CD4-positive, alpha-beta T cell (primary cell): ENCODE results near the gene ARHGAP10. TPM values are rescaled to one million over a fixed set of nuclear protein-coding genes. Genes with fewer than 3 reads are reported as not detected.
A peak's percentile ranks its signal among the peaks of the same experiment; 100 is the strongest.

Experiments used
- ATAC-seq: fragments of 200-7000 bp; cut with Tn5 transposase; one replicate; pipeline ENCODE4 v1.10.0; 2022; ENCODE audit warnings: mild to moderate bottlenecking; ENCODE audit not compliant: poor library complexity
- CTCF ChIA-PET: fragments of 350-600 bp; sonication (Branson Sonifier 250); formaldehyde crosslinking; loops from one replicate; lab custom pipeline; 2021; ENCODE audit warnings: antibody characterized with exemption, inconsistent platforms; lab: Charles Lee
- POLR2A ChIA-PET: fragments of 350-600 bp; sonication (Branson Sonifier 250); formaldehyde crosslinking; loops from one replicate; lab custom pipeline; 2021; ENCODE audit warnings: antibody characterized with exemption, inconsistent platforms; lab: Charles Lee
- DNase-seq, 14 experiments: peaks; one replicate each; pipeline ENCODE4 v3.0.0-alpha.2; 2013 to 2020; ENCODE audit warnings: mixed read lengths in 2 of 14
- H3K27ac ChIP-seq, 2 donors: one replicate each; pipeline versions ENCODE4 v1.5.1 to v1.7.0; 2013; ENCODE audit warnings: low read length in 2 of 2, low read depth in 1 of 2, mild to moderate bottlenecking in 1 of 2
- H3K27me3 ChIP-seq, 2 experiments: 1 replicate in 1 of 2; 2 replicates in 1 of 2; pipeline versions ENCODE4 v1.6.1 to v1.7.0; 2013; ENCODE audit warnings: low read length in 2 of 2, control low read depth in 1 of 2, mild to moderate bottlenecking in 1 of 2, moderate library complexity in 1 of 2; ENCODE audit not compliant: insufficient read depth in 2 of 2, control insufficient read depth in 1 of 2
- H3K36me3 ChIP-seq: one replicate; pipeline ENCODE4 v1.6.1; 2013; ENCODE audit warnings: low read length, control low read depth; ENCODE audit not compliant: insufficient read depth
- H3K4me1 ChIP-seq: one replicate; pipeline ENCODE4 v1.6.1; 2013; ENCODE audit warnings: low read length, control low read depth; ENCODE audit not compliant: insufficient read depth
- H3K4me3 ChIP-seq: one replicate; pipeline ENCODE4 v1.5.1; 2013; ENCODE audit warnings: mild to moderate bottlenecking, low read length, moderate library complexity
- H3K9me3 ChIP-seq, 2 experiments: 1 replicate in 1 of 2; 2 replicates in 1 of 2; pipeline versions ENCODE4 v1.6.1 to v1.7.0; 2013; ENCODE audit warnings: low read length in 2 of 2, mild to moderate bottlenecking in 2 of 2, control low read depth in 1 of 2, moderate library complexity in 1 of 2; ENCODE audit not compliant: control insufficient read depth in 1 of 2, insufficient read depth in 1 of 2
- H3K27ac Mint-ChIP-seq: one replicate; pipeline ENCODE4 v1.8.0; 2020; ENCODE audit warnings: mixed read lengths
- H3K27me3 Mint-ChIP-seq: one replicate; pipeline ENCODE4 v1.8.0; 2021; ENCODE audit warnings: mixed read lengths
- H3K36me3 Mint-ChIP-seq: one replicate; pipeline ENCODE4 v1.8.0; 2021; ENCODE audit warnings: low read depth, mixed read lengths
- H3K4me1 Mint-ChIP-seq: one replicate; pipeline ENCODE4 v1.8.0; 2021; ENCODE audit warnings: low read depth, mixed read lengths
- H3K4me3 Mint-ChIP-seq: one replicate; pipeline ENCODE4 v1.8.0; 2020; ENCODE audit warnings: mild to moderate bottlenecking, mixed read lengths
- H3K9me3 Mint-ChIP-seq: one replicate; pipeline ENCODE4 v1.8.0; 2020; ENCODE audit warnings: mixed read lengths
- CTCF ChIP-seq: fragments of 200-600 bp; IDR thresholded peaks from one replicate; pipeline ENCODE4 v1.8.0; 2022; ENCODE audit warnings: antibody characterized with exemption, mild to moderate bottlenecking
- intact Hi-C, 2 experiments: fragments of 100-400 bp; cut with DNase I in 1 of 2; cut with micrococcal nuclease in 1 of 2; formaldehyde crosslinking; loops; one replicate each; pipeline versions ENCODE4 v1.15.1 to v1.9.0; 2023 to 2025; cut with DNase I, micrococcal nuclease
- total RNA-seq, 174 experiments: library from RNA in 2 of 174; stranded (reverse) in 2 of 174; gene quantifications; one replicate each; pipeline ENCODE4 v1.2.3 and lab custom pipeline; 2021 to 2026

The ARHGAP10 gene
- total RNA-seq, 2 experiments from 2014 or later: 5.6 to 5.7 TPM

- Histone ChIP-seq H3K27me3 (no peaks in the 10 kb centered on the region), H3K9me3 (peaks cover 0 to 11% of the 10 kb centered on the region in 2 experiments), H3K36me3 (no peaks in the 10 kb centered on the region), H3K27ac (no peak overlapping the region), H3K4me1 (peaks cover 29% of the 10 kb centered on the region), H3K4me3 (no peak overlapping the region)
- no peak for ATAC-seq
- peaks cover 3% of the 10 kb centered on the region for H3K9me3 Mint-ChIP-seq
- no peak overlapping the region for H3K4me3 Mint-ChIP-seq
- TF ChIP-seq CTCF: no peak
- no peak for DNase-seq
- ChIA-PET POLR2A (interaction anchor here (3.8 kb wide), 1 partner anchor 380 kb away, joined by 48 read pairs; the partner anchor contains the start of gene NR3C2), CTCF (no interaction called here)
- peak overlapping the region; percentile 91 for H3K27ac Mint-ChIP-seq
- H3K4me1 Mint-ChIP-seq: peaks cover 51% of the 10 kb centered on the region
- H3K27me3 Mint-ChIP-seq: no peaks in the 10 kb centered on the region
- intact Hi-C loops: loop anchor here in 1 of 2 experiments (10.0 kb wide), 1 partner anchor 438 kb away; no protein-coding TSS in a partner anchor
- H3K36me3 Mint-ChIP-seq: peaks cover 24% of the 10 kb centered on the region
Measured at GRCh38 chr4:148062301-148062950, 330.5 kb downstream of the ARHGAP10 start.

- H3K27ac Mint-ChIP-seq: no peak overlapping the region
- H3K4me1 Mint-ChIP-seq: peaks cover 33% of the 10 kb centered on the region
Measured at GRCh38 chr4:148064451-148064850, 332.6 kb downstream of the ARHGAP10 start.

GRCh38 chr4:148065075-148065474, 333.2 kb downstream of the ARHGAP10 start:
- Histone ChIP-seq H3K27me3 (no peaks in the 10 kb centered on the region), H3K36me3 (no peaks in the 10 kb centered on the region), H3K4me3 (no peak overlapping the region), H3K27ac (no peak overlapping the region), H3K9me3 (no peaks in the 10 kb centered on the region), H3K4me1 (peaks cover 18% of the 10 kb centered on the region)
- no peak for DNase-seq
- ChIA-PET CTCF (no interaction called here), POLR2A (no interaction called here)
- intact Hi-C loops: loop anchor here in 1 of 2 experiments (10.0 kb wide), 1 partner anchor 440 kb away; no protein-coding TSS in a partner anchor
- peaks cover 3% of the 10 kb centered on the region for H3K9me3 Mint-ChIP-seq
- TF ChIP-seq CTCF: no peak
- H3K36me3 Mint-ChIP-seq: peaks cover 15% of the 10 kb centered on the region
- H3K4me1 Mint-ChIP-seq: peaks cover 29% of the 10 kb centered on the region
- no peak for ATAC-seq
- H3K27me3 Mint-ChIP-seq: no peaks in the 10 kb centered on the region
- no peak overlapping the region for H3K4me3 Mint-ChIP-seq
- no peak overlapping the region for H3K27ac Mint-ChIP-seq

More at GRCh38 chr4:148064451-148064850, 332.6 kb downstream of the ARHGAP10 start:
- peaks cover 23% of the 10 kb centered on the region for H3K4me1 ChIP-seq
- H3K27me3 ChIP-seq: no peaks in the 10 kb centered on the region
- no peaks in the 10 kb centered on the region for H3K27me3 Mint-ChIP-seq
- no peaks in the 10 kb centered on the region for H3K36me3 ChIP-seq
- H3K36me3 Mint-ChIP-seq: peaks cover 12% of the 10 kb centered on the region
- ChIA-PET CTCF (no interaction called here), POLR2A (no interaction called here)
- no peak for ATAC-seq
- no peak for TF ChIP-seq CTCF
- intact Hi-C loops: loop anchor here in 1 of 2 experiments (10.0 kb wide), 1 partner anchor 440 kb away; no protein-coding TSS in a partner anchor
- H3K4me3 Mint-ChIP-seq: no peak overlapping the region
- H3K9me3 ChIP-seq: peaks cover 0 to 5% of the 10 kb centered on the region in 2 experiments
- H3K9me3 Mint-ChIP-seq: peaks cover 3% of the 10 kb centered on the region
- DNase-seq: no peak
- H3K4me3 ChIP-seq: no peak overlapping the region
- H3K27ac ChIP-seq: no peak overlapping the region
